ENCODE measurements around the gene PTGES3L.
"Not testable (repeated sequence)": the region's sequence is repeated elsewhere in the genome, so short reads cannot be mapped to it uniquely, and the experiment has no call there.

The PTGES3L gene

GRCh38 chr17:42999003-42999525 lies 19.2 kb upstream of the PTGES3L start:
- no peak for DNase-seq

DNA sequence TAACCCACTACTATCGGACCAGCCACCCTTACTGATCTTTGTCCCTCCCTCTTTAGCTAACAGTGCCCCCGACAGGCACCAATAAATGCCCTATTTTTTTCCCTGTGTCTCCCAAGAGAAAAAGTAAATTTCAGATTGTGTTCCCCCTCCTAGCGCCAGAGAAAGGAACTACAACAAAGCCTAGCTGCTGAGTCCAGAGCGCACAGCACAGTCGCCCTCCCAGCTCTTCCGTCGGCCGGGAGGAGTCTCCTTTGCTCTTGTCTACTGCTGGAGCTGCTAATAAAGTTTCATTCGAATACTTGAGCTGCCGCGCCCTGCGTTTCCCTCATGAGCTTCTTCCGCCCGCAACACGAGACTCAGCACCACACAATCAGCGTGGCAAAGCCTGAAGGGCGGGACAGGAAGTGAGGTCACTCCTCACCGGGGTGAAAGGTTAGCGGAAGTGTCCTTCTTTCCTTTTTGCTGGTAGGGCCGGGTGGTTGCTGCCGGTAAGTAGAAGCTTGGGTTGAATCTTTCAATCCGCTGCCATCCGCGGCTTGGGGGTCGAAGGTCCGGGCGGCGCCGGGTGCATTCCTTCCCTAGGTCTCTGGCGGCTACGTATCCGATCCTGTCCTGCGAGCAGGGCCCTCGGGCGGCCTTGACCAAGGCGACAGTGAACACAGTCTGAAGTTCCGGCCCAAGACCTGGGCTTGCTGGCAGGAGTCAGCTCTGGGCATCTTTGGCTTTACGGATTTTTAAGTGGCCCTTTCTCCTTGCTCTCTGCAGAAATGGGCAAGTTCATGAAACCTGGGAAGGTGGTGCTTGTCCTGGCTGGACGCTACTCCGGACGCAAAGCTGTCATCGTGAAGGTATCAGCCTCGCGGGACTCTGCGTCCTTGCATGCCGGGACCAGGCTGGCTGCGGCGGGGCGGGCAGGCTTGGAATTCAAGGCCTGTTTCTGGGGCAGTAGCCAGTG lies 18.4 kb upstream of the PTGES3L start, which contains the start of gene RPL27:
RPL27 (plus strand) TSS at position 436 of the 955 bp plus-strand sequence; CDS start at position 768, 332 bp downstream.
- TF ChIP-seq, protein P1, sequence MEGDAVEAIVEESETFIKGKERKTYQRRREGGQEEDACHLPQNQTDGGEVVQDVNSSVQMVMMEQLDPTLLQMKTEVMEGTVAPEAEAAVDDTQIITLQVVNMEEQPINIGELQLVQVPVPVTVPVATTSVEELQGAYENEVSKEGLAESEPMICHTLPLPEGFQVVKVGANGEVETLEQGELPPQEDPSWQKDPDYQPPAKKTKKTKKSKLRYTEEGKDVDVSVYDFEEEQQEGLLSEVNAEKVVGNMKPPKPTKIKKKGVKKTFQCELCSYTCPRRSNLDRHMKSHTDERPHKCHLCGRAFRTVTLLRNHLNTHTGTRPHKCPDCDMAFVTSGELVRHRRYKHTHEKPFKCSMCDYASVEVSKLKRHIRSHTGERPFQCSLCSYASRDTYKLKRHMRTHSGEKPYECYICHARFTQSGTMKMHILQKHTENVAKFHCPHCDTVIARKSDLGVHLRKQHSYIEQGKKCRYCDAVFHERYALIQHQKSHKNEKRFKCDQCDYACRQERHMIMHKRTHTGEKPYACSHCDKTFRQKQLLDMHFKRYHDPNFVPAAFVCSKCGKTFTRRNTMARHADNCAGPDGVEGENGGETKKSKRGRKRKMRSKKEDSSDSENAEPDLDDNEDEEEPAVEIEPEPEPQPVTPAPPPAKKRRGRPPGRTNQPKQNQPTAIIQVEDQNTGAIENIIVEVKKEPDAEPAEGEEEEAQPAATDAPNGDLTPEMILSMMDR (IDR thresholded peaks at IDR 0.05; ENCODE audit: low read depth, low read length, missing control alignments): peak; percentile 86
- peak within 1 kb of the TSS; percentile 98 for H3K4me3 ChIP-seq (ENCODE audit: low read depth, low read length)
- peak; percentile 100 for DNase-seq
- no peaks in the 10 kb centered on the region for H3K27me3 ChIP-seq (replicated peaks)
- H3K27ac ChIP-seq: peak within 1 kb of the TSS; percentile 88
- peaks cover 39% of the 10 kb centered on the region for H3K36me3 ChIP-seq (replicated peaks)
- in situ Hi-C loops (cut with HindIII; ENCODE audit: low pct_ligation_motif_present, low sequenced_read_pairs): no loop called here

More at GRCh38 chr17:42999003-42999525, 19.2 kb upstream of the PTGES3L start:
- TF ChIP-seq, protein P1 (IDR thresholded peaks at IDR 0.05; ENCODE audit: low read depth, low read length, missing control alignments): no peak
- H3K27ac ChIP-seq: peak overlapping the region; percentile 88
- in situ Hi-C loops (cut with HindIII; ENCODE audit: low pct_ligation_motif_present, low sequenced_read_pairs): no loop called here
- peak overlapping the region; percentile 98 for H3K4me3 ChIP-seq (ENCODE audit: low read depth, low read length)
- no peaks in the 10 kb centered on the region for H3K27me3 ChIP-seq (replicated peaks)
- H3K36me3 ChIP-seq (replicated peaks): peaks cover 41% of the 10 kb centered on the region

GRCh38 chr17:42997390-42997983 lies 17.6 kb upstream of the PTGES3L start:
- TF ChIP-seq, protein P1 (IDR thresholded peaks at IDR 0.05; ENCODE audit: low read depth, low read length, missing control alignments): no peak
- no peaks in the 10 kb centered on the region for H3K27me3 ChIP-seq (replicated peaks)
- in situ Hi-C loops (cut with HindIII; ENCODE audit: low pct_ligation_motif_present, low sequenced_read_pairs): no loop called here
- peak overlapping the region; percentile 41 for H3K4me3 ChIP-seq (ENCODE audit: low read depth, low read length)
- DNase-seq: no peak
- H3K27ac ChIP-seq: peak overlapping the region; percentile 26
- H3K36me3 ChIP-seq (replicated peaks): peaks cover 38% of the 10 kb centered on the region

DNA sequence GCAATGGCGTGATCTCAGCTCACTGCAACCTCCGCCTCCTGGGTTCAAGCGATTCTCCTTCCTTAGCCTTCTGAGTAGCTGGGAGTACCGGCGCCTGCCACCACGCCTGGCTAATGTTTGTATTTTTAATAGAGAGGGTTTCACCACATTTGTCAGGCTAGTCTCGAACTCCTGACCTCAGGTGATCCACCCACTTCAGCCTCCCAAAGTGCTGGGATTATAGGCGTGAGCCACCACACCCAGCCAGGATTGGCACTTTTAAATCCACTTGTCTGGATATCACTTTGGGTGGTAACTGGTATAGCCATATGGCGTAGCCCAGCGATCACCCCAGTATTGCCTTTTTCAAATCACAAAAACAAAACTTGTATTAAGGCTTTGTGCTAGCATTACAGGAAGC lies 14.0 kb upstream of the PTGES3L start:
- H3K27ac ChIP-seq; H3K27me3 ChIP-seq (replicated peaks); H3K4me3 ChIP-seq (ENCODE audit: low read depth, low read length); DNase-seq; in situ Hi-C loops (cut with HindIII; ENCODE audit: low pct_ligation_motif_present, low sequenced_read_pairs): not testable (repeated sequence)
- peaks cover 29% of the 10 kb centered on the region for H3K36me3 ChIP-seq (replicated peaks)

GRCh38 chr17:42992872-42993271 lies 13.0 kb upstream of the PTGES3L start:
- no peak for DNase-seq
- H3K36me3 ChIP-seq (replicated peaks): peaks cover 30% of the 10 kb centered on the region
- in situ Hi-C loops (cut with HindIII; ENCODE audit: low pct_ligation_motif_present, low sequenced_read_pairs): no loop called here
- TF ChIP-seq, protein P1 (IDR thresholded peaks at IDR 0.05; ENCODE audit: low read depth, low read length, missing control alignments): no peak
- H3K4me3 ChIP-seq (ENCODE audit: low read depth, low read length): no peak overlapping the region
- H3K27ac ChIP-seq: no peak overlapping the region
- H3K27me3 ChIP-seq (replicated peaks): no peaks in the 10 kb centered on the region

DNA sequence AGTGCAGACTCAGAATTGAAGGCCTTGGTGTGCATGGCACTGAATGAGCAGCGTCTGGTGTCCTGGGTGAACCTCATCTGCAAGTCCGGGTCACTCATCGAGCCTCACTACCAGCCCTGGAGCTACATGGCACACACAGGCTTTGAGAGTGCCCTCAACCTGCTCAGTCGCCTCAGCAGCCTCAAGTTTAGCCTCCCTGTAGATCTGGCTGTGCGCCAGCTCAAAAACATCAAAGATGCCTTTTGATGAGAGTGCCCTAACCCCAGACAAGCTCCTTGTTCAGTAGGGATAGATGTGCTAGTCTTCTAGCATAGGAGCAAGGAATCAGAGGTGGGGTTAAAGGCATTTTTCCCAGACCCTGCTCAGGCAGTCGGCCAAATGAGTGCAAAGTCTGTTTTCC lies 11.6 kb upstream of the PTGES3L start:
- TF ChIP-seq, protein P1 (IDR thresholded peaks at IDR 0.05; ENCODE audit: low read depth, low read length, missing control alignments): no peak
- H3K4me3 ChIP-seq (ENCODE audit: low read depth, low read length): no peak overlapping the region
- no peaks in the 10 kb centered on the region for H3K27me3 ChIP-seq (replicated peaks)
- peaks cover 36% of the 10 kb centered on the region for H3K36me3 ChIP-seq (replicated peaks)
- in situ Hi-C loops (cut with HindIII; ENCODE audit: low pct_ligation_motif_present, low sequenced_read_pairs): no loop called here
- H3K27ac ChIP-seq: no peak overlapping the region
- DNase-seq: no peak
